HG03575 (cell line): ENCODE data around the gene GSS.

Source experiments
- ATAC-seq: cut with Tn5 transposase; IDR thresholded peaks from one replicate; pipeline ENCODE4 v1.9.1; 2021; ENCODE audit not compliant: unreplicated experiment, insufficient number of reproducible peaks, low FRiP score; ENCODE audit errors: extremely low read depth

The GSS gene

GRCh38 chr20:34982270-34983088 lies 26.9 kb upstream of the GSS start:
- no peak for ATAC-seq

GRCh38 chr20:34980543-34981233 lies 25.1 kb upstream of the GSS start:
- ATAC-seq = no peak

GRCh38 chr20:34979366-34980153 lies 24.0 kb upstream of the GSS start:
- no peak for ATAC-seq

GRCh38 chr20:34978092-34978744 lies 22.6 kb upstream of the GSS start:
- no peak for ATAC-seq

GRCh38 chr20:34977365-34978091 lies 21.9 kb upstream of the GSS start:
- ATAC-seq = no peak

GRCh38 chr20:34976286-34976685 lies 20.7 kb upstream of the GSS start:
- ATAC-seq = no peak

- no peak for ATAC-seq
These were observed 18.6 kb upstream of the GSS start for GRCh38 chr20:34974246-34974645.

- ATAC-seq = no peak
These were observed 16.1 kb upstream of the GSS start for GRCh38 chr20:34971561-34972235.

- no peak for ATAC-seq
These were observed 15.4 kb upstream of the GSS start for GRCh38 chr20:34970846-34971560.

GRCh38 chr20:34970193-34970840 lies 14.7 kb upstream of the GSS start:
- ATAC-seq = no peak

GRCh38 chr20:34968042-34968775 lies 12.6 kb upstream of the GSS start:
- ATAC-seq = no peak

- ATAC-seq = no peak
These were observed 11.8 kb upstream of the GSS start for GRCh38 chr20:34967421-34967820.

- no peak for ATAC-seq
These were observed 9.4 kb upstream of the GSS start for GRCh38 chr20:34965051-34965450.

GRCh38 chr20:34964486-34964885 lies 8.9 kb upstream of the GSS start:
- ATAC-seq = no peak

GRCh38 chr20:34956751-34957472 lies 1.3 kb upstream of the GSS start:
- ATAC-seq = no peak

- no peak for ATAC-seq
These were observed 444 bp upstream of the GSS start for GRCh38 chr20:34956041-34956458.
